Heart left ventricle (tissue), 13 donors: Measurements from ENCODE around the gene STRBP.

Experiments
- CTCF ChIP-seq, 12 donors: fragments of 200-600 bp; sonication (generic) in 4 of 12; IDR thresholded peaks; one replicate each; pipeline versions ENCODE4 v1.5.0 to v1.8.0; 2018 to 2022; ENCODE audit warnings: antibody characterized with exemption in 12 of 12, mild to moderate bottlenecking in 5 of 12
- POLR2A ChIP-seq, 2 donors: fragments of 450-650 bp; IDR thresholded peaks; one replicate each; pipeline ENCODE4 v1.6.1; 2017; ENCODE audit warnings: antibody characterized with exemption in 2 of 2, mild to moderate bottlenecking in 2 of 2, moderate library complexity in 2 of 2
- donor health status: ischemic (EF 13 %, LVEDD 7.1; RV severe dilation, severe dysfunction).
- donor health status: DM: no; HTN: yes; CAD: no.
- donor health status: DM: no; HTN: no; CAD: no.
- donor health status: ischemic (EF 25% LVEDD 6.9; RV normal size, moderate dysfunction).
- donor health status: ischemic (EF 25% LVEDD 5.7; RV mildly dilated, moderate dysfunction).
- donor health status: ischemic (EF 35%, LVEDD 5.7; RV mildly dilated, moderate dysfunction).
- donor health status: nonischemic (EF 11% LVEDD 7.7; RV severe dilation, severe dysfunction).
- donor health status: DM: yes; HTN: yes; CAD: no.
- donor health status: PGD.
- donor health status: ischemic (EF 29% LVEDD 5.4; RV normal size, mild dysfunction).
- donor health status: nonischemic (EF 23%, LVEDD 6.1; RV moderate dilation, normal function).

- TF ChIP-seq CTCF (IDR thresholded peaks at IDR 0.05), result no peak
- TF ChIP-seq POLR2A (IDR thresholded peaks at IDR 0.05), result no peak
Measured at GRCh38 chr9:123091459-123091858, 176.9 kb downstream of the STRBP start.
